Measurements from ENCODE around the gene IGLON5.

- no peak for TF ChIP-seq ZNF317 (CRISPR knock-in tag; IDR thresholded peaks at IDR 0.05; ENCODE audit: borderline replicate concordance, low read depth)
- no peak for TF ChIP-seq FOXK1 (CRISPR knock-in tag; IDR thresholded peaks at IDR 0.05)
- no peak for TF ChIP-seq CTCF (IDR thresholded peaks at IDR 0.05)
- TF ChIP-seq IRF2 (CRISPR knock-in tag; IDR thresholded peaks at IDR 0.05; ENCODE audit: borderline replicate concordance, low read depth): no peak
- no peak for TF ChIP-seq STAT6 (CRISPR knock-in tag; conservative IDR thresholded peaks at IDR 0.05; ENCODE audit: low read depth)
- no peak for TF ChIP-seq ELF4 (CRISPR knock-in tag; IDR thresholded peaks at IDR 0.05; ENCODE audit: low read depth)
- TF ChIP-seq SMAD4 (CRISPR knock-in tag; IDR thresholded peaks at IDR 0.05): no peak
- TF ChIP-seq USF2 (CRISPR knock-in tag; IDR thresholded peaks at IDR 0.05): no peak
These were observed 5.2 kb downstream of the IGLON5 start for GRCh38 chr19:51316688-51317087.

Measured in WTC11 (cell line).